Measurements from ENCODE around the gene ETV4. TPM values are rescaled to one million over a fixed set of nuclear protein-coding genes. Genes with fewer than 3 reads are reported as not detected.

ETV4 gene
- total and polyA plus RNA-seq, 2 of the 13 experiments (the other 11 are each of a cell fraction or from before 2014, with no cell fraction given): 128 to 330 TPM

- TF ChIP-seq AKAP8 (CRISPR knock-in tag; IDR thresholded peaks at IDR 0.05): no peak
- TF ChIP-seq ZNF713 (CRISPR knock-in tag; IDR thresholded peaks at IDR 0.05): no peak; the same call in 1 of the 2 replicates
- TF ChIP-seq POLR2AphosphoS2 (IDR thresholded peaks at IDR 0.05; ENCODE audit: low read depth, low read length): no peak
- TF ChIP-seq CBFB (CRISPR knock-in tag; IDR thresholded peaks at IDR 0.05): peak; percentile 90; the same call in 1 of the 2 replicates
- no peak for TF ChIP-seq ATAD3A (CRISPR knock-in tag; IDR thresholded peaks at IDR 0.05)
- 0 out of 2 replicates have a peak, but pooled peaks have one; percentile 63 for TF ChIP-seq SOX13 (IDR thresholded peaks at IDR 0.05)
- TF ChIP-seq SOX13 (CRISPR knock-in tag; conservative IDR thresholded peaks at IDR 0.05 in 1 of 2, IDR thresholded peaks at IDR 0.05 in 1 of 2): peak in 1 of 2 experiments; percentile 91; a peak in 2 of 4 replicates
- no peak for TF ChIP-seq ZNF572 (CRISPR knock-in tag; IDR thresholded peaks at IDR 0.05)
- TF ChIP-seq ZNF263 (CRISPR knock-in tag; IDR thresholded peaks at IDR 0.05): no peak
- TF ChIP-seq E2F5 (CRISPR knock-in tag; conservative IDR thresholded peaks at IDR 0.05): no peak
- TF ChIP-seq ZNF775 (CRISPR knock-in tag; IDR thresholded peaks at IDR 0.05; ENCODE audit: borderline replicate concordance): no peak
- no peak for TF ChIP-seq ZNF337 (CRISPR knock-in tag; IDR thresholded peaks at IDR 0.05; ENCODE audit: borderline replicate concordance, low read depth)
- TF ChIP-seq JUNB (CRISPR knock-in tag; IDR thresholded peaks at IDR 0.05; ENCODE audit: borderline replicate concordance): no peak
- no peak for TF ChIP-seq ATF3 (CRISPR knock-in tag; IDR thresholded peaks at IDR 0.05)
- TF ChIP-seq RELA (CRISPR knock-in tag; IDR thresholded peaks at IDR 0.05): no peak
- no peak for TF ChIP-seq ZBED4 (CRISPR knock-in tag; IDR thresholded peaks at IDR 0.05; ENCODE audit: borderline replicate concordance)
- no peak for TF ChIP-seq ZSCAN9 (CRISPR knock-in tag; IDR thresholded peaks at IDR 0.05; ENCODE audit: borderline replicate concordance)
- TF ChIP-seq RORA (CRISPR knock-in tag; IDR thresholded peaks at IDR 0.05): no peak
- no peak for TF ChIP-seq ZNF562 (CRISPR knock-in tag; IDR thresholded peaks at IDR 0.05; ENCODE audit: borderline replicate concordance)
- TF ChIP-seq MBNL3 (CRISPR knock-in tag; conservative IDR thresholded peaks at IDR 0.05): no peak
- TF ChIP-seq ZNF652 (CRISPR knock-in tag; IDR thresholded peaks at IDR 0.05; ENCODE audit: borderline replicate concordance, low read depth): no peak; the same call in 1 of the 2 replicates
- no peak for TF ChIP-seq FOXM1 (CRISPR knock-in tag; IDR thresholded peaks at IDR 0.05)
- TF ChIP-seq ATF7-NPFF (CRISPR knock-in tag; IDR thresholded peaks at IDR 0.05; ENCODE audit: low read depth): 0 out of 2 replicates have a peak, but pooled peaks have one; percentile 17
- TF ChIP-seq ZNF891 (CRISPR knock-in tag; IDR thresholded peaks at IDR 0.05): no peak
- TF ChIP-seq SNRNP70 (IDR thresholded peaks at IDR 0.05; ENCODE audit: low read depth, low read length): no peak
- TF ChIP-seq RXRA (CRISPR knock-in tag; IDR thresholded peaks at IDR 0.05): no peak; the same call in 1 of the 2 replicates
- peak; percentile 74; the same call in 1 of the 2 replicates for TF ChIP-seq SIX4 (CRISPR knock-in tag; IDR thresholded peaks at IDR 0.05)
- TF ChIP-seq SMC3 (IDR thresholded peaks at IDR 0.05; ENCODE audit: low read length): no peak
- no peak for TF ChIP-seq HHEX (CRISPR knock-in tag; IDR thresholded peaks at IDR 0.05)
- 0 out of 2 replicates have a peak, but pooled peaks have one; percentile 39 for TF ChIP-seq HMG20B (CRISPR knock-in tag; conservative IDR thresholded peaks at IDR 0.05)
- TF ChIP-seq MAFF (IDR thresholded peaks at IDR 0.05; ENCODE audit: low read depth, low read length): no peak
Observed at GRCh38 chr17:43545383-43545632, 832 bp downstream of the ETV4 start (continued).
